ENCODE data around the gene NAALADL2. TPM values are rescaled to one million over a fixed set of nuclear protein-coding genes. Genes with fewer than 3 reads are reported as not detected.

Gene NAALADL2
- total RNA-seq, 1 experiment from 2014 or later, result 1.6 TPM

DNA sequence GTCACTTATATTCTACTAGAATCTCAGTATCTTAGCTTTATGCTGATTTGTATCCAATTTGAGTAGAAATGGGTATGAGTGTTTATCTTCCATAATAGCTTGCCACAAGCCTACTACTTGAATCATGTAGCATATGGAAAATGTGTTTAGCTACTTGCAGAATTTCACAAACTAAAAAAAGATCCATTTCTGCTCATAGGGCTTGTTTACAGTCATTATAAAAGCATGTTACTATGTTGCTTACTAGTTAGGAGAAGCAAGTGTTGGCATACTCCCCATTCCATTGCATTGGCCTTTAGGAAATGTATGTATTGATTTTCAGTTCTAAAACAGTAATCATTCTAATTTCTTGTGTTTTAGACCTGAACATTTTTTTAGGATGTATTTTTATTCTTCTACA lies 939.2 kb downstream of the NAALADL2 start:
- Histone ChIP-seq H3K23ac (ENCODE audit: insufficient read length, low read depth, low read length) (no peak overlapping the region), H3K4me2 (ENCODE audit: insufficient read depth, insufficient read length, low read length) (no peak overlapping the region), H3K9ac (ENCODE audit: extremely low read depth, insufficient read length, low read length) (no peak overlapping the region), H4K91ac (ENCODE audit: insufficient read length, low read depth, low read length) (no peak overlapping the region), H2AK5ac (ENCODE audit: insufficient read length, low read length) (no peak overlapping the region), H4K20me1 (ENCODE audit: control insufficient read depth, insufficient read depth, insufficient read length) (no peaks in the 10 kb centered on the region), H3K27me3 (ENCODE audit: insufficient read depth, low read length) (no peaks in the 10 kb centered on the region), H3K14ac (ENCODE audit: insufficient read depth, low read length) (no peak overlapping the region), H2BK15ac (ENCODE audit: low read depth, low read length) (no peak overlapping the region), H3K79me1 (ENCODE audit: insufficient read depth, low read depth, low read length, poor library complexity, severe bottlenecking) (no peaks in the 10 kb centered on the region), H3K4me1 (ENCODE audit: insufficient read depth, low read length) (no peaks in the 10 kb centered on the region), H3K23me2 (ENCODE audit: insufficient read length, low read depth, low read length, poor library complexity, severe bottlenecking) (no peaks in the 10 kb centered on the region), H3K4ac (ENCODE audit: low read depth, low read length) (no peak overlapping the region), H2BK20ac (ENCODE audit: low read depth, low read length, poor library complexity, severe bottlenecking) (no peak overlapping the region), H3K9me3 (ENCODE audit: control insufficient read depth, low read depth, low read length) (no peaks in the 10 kb centered on the region), H3K56ac (ENCODE audit: insufficient read length, low read depth, low read length) (no peak overlapping the region), H2AFZ (ENCODE audit: low read length) (no peak overlapping the region), H2BK12ac (ENCODE audit: insufficient read length, low read depth, low read length) (no peak overlapping the region), H3K79me2 (ENCODE audit: insufficient read depth, low read length) (no peaks in the 10 kb centered on the region), H4K8ac (replicated peaks; ENCODE audit: insufficient read length, low read depth, low read length) (no peak overlapping the region), H3T11ph (ENCODE audit: low read length) (no peak overlapping the region), H2BK5ac (ENCODE audit: insufficient read length, low read length) (no peak overlapping the region), H4K5ac (ENCODE audit: insufficient read length, low read depth, low read length) (no peak overlapping the region), H3K18ac (ENCODE audit: insufficient read length, low read depth, low read length) (no peak overlapping the region), H3K27ac (ENCODE audit: insufficient read length, low read depth, low read length) (no peak overlapping the region), H2BK120ac (ENCODE audit: low read depth, low read length, poor library complexity, severe bottlenecking) (no peak overlapping the region)
- no peak for DNase-seq
- no peak for TF ChIP-seq CTCF (conservative IDR thresholded peaks at IDR 0.05)
- no peaks in the 10 kb centered on the region for H3K4me1 Mint-ChIP-seq
- H3K4me3 Mint-ChIP-seq, result no peak overlapping the region
- no peak overlapping the region for H3K27ac Mint-ChIP-seq
- H3K36me3 Mint-ChIP-seq (ENCODE audit: insufficient read depth in 1 of 3, low read depth in 3 of 3), result peaks cover 0 to 5% (median 4%) of the 10 kb centered on the region in 3 experiments; a peak in 2 of 7 replicates
- H3K9me3 Mint-ChIP-seq, result peaks cover 5 to 9% of the 10 kb centered on the region in 2 experiments; a peak in 3 of 5 replicates
- H3K27me3 Mint-ChIP-seq (ENCODE audit: low read depth), result no peaks in the 10 kb centered on the region

All from H9 (cell line).